ENCODE measurements around the gene COL2A1. TPM values are rescaled to one million over a fixed set of nuclear protein-coding genes. Genes with fewer than 3 reads are reported as not detected.

COL2A1 gene
- total RNA-seq, 2 donors from 2014 or later = 12.4 to 21.0 TPM

DNA sequence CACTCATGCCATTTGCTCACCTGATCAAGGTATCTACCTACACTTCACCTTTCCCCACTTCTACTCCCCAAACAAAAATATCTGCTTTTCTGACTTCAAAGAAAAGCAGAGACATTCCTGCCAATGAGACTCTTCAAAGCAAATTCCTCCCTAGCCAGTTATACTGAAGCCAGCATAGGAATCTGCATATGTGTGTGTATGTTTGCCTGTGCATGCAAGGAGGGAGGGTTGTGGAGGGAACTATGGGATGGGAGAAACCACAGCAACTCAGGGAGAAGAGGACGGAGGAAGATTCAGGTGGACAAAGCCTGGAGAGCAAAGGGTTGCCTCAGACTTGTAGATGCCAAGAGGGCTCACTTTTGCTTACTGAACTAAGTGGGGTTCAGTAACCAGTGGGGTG, 73.1 kb downstream of the COL2A1 start:
- TF ChIP-seq, protein P1, sequence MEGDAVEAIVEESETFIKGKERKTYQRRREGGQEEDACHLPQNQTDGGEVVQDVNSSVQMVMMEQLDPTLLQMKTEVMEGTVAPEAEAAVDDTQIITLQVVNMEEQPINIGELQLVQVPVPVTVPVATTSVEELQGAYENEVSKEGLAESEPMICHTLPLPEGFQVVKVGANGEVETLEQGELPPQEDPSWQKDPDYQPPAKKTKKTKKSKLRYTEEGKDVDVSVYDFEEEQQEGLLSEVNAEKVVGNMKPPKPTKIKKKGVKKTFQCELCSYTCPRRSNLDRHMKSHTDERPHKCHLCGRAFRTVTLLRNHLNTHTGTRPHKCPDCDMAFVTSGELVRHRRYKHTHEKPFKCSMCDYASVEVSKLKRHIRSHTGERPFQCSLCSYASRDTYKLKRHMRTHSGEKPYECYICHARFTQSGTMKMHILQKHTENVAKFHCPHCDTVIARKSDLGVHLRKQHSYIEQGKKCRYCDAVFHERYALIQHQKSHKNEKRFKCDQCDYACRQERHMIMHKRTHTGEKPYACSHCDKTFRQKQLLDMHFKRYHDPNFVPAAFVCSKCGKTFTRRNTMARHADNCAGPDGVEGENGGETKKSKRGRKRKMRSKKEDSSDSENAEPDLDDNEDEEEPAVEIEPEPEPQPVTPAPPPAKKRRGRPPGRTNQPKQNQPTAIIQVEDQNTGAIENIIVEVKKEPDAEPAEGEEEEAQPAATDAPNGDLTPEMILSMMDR (conservative IDR thresholded peaks at IDR 0.05) = no peak
- DNase-seq = peak; percentile 29
- Mint-ChIP-seq H3K27ac (no peak overlapping the region), H3K36me3 (ENCODE audit: low read depth) (no peaks in the 10 kb centered on the region), H3K4me3 (no peak overlapping the region), H3K27me3 (ENCODE audit: insufficient read depth) (peaks cover 51% of the 10 kb centered on the region), H3K9me3 (no peaks in the 10 kb centered on the region), H3K4me1 (no peaks in the 10 kb centered on the region)
- H3K27me3 ChIP-seq (ENCODE audit: control insufficient read depth, insufficient read depth, low read length, poor library complexity, severe bottlenecking) = peaks cover 68% of the 10 kb centered on the region
- no peak overlapping the region for H3K4me3 ChIP-seq (ENCODE audit: low read length)
- 89 to 90% methylated on average over 1 of the region's 1 CpG for WGBS, 2 experiments (ENCODE audit: insufficient coverage in 1 of 2, insufficient read length in 1 of 2)
- no peaks in the 10 kb centered on the region for H3K9me3 ChIP-seq (ENCODE audit: control insufficient read depth, low read length)
- H3K9ac ChIP-seq (ENCODE audit: extremely low read depth, low read length, poor library complexity, severe bottlenecking) = no peak overlapping the region
- no peak overlapping the region for H3K27ac ChIP-seq (ENCODE audit: low read depth, low read length)
- H3K36me3 ChIP-seq (ENCODE audit: control insufficient read depth, insufficient read depth, low read length) = no peaks in the 10 kb centered on the region
- no peaks in the 10 kb centered on the region for H3K4me1 ChIP-seq (ENCODE audit: control insufficient read depth, insufficient read depth, low read length)

DNA sequence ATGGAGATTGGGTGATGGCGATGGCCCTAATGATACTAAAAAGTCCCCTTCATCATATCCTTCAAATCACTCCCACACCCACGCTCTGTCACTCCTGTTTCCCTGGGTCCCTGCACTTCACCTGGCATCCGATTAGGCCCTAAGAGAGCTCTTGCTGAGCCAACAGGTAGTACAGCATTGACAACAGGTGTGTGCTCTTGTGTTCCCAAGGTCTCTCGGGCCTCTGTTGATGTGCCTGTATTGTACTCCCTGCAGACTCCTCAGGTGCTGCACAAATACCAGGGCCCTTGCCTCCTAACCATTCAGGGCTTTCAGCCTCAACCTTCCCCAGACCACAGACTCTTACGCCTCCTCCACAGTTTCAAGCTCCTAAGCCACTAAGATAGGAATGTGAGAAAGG, 73.6 kb downstream of the COL2A1 start:
- TF ChIP-seq, protein P1 (conservative IDR thresholded peaks at IDR 0.05) = no peak
- Histone ChIP-seq H3K4me3 (ENCODE audit: low read length) (no peak overlapping the region), H3K27me3 (ENCODE audit: control insufficient read depth, insufficient read depth, low read length, poor library complexity, severe bottlenecking) (peaks cover 64% of the 10 kb centered on the region), H3K9ac (ENCODE audit: extremely low read depth, low read length, poor library complexity, severe bottlenecking) (no peak overlapping the region), H3K27ac (ENCODE audit: low read depth, low read length) (no peak overlapping the region), H3K36me3 (ENCODE audit: control insufficient read depth, insufficient read depth, low read length) (no peaks in the 10 kb centered on the region), H3K4me1 (ENCODE audit: control insufficient read depth, insufficient read depth, low read length) (no peaks in the 10 kb centered on the region), H3K9me3 (ENCODE audit: control insufficient read depth, low read length) (no peaks in the 10 kb centered on the region)
- Mint-ChIP-seq H3K36me3 (ENCODE audit: low read depth) (no peaks in the 10 kb centered on the region), H3K4me3 (no peak overlapping the region), H3K9me3 (no peaks in the 10 kb centered on the region), H3K27ac (no peak overlapping the region), H3K4me1 (no peaks in the 10 kb centered on the region), H3K27me3 (ENCODE audit: insufficient read depth) (peaks cover 46% of the 10 kb centered on the region)
- WGBS, 2 experiments (ENCODE audit: insufficient coverage in 1 of 2, insufficient read length in 1 of 2) = 80 to 92% methylated on average over 3 to 5 of the region's 5 CpGs
- DNase-seq = peak; percentile 40

DNA sequence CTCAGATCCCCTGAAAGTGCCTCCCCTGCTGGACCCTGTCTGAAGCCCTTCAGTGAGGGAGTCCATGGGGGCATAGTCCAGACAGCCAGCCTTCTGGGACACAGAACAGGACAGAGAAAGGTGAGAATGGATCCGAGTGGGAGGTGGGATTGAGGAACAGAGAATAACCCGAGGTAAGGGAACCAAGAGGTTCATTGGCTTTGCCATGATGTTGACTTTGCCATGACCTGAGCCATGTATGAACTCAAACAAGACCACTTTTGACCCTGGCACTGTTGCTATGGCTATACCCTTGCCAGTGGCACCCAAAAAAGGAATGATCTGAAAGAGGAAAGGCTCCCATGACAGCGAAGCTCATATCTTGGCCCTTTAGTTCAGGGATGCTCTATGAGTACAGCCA, 76.9 kb downstream of the COL2A1 start:
- H3K27ac ChIP-seq (ENCODE audit: low read depth, low read length) = no peak overlapping the region
- no peak overlapping the region for H3K27ac Mint-ChIP-seq
- no peak overlapping the region for H3K4me3 Mint-ChIP-seq
- H3K36me3 Mint-ChIP-seq (ENCODE audit: low read depth) = no peaks in the 10 kb centered on the region
- peaks cover 59% of the 10 kb centered on the region for H3K27me3 Mint-ChIP-seq (ENCODE audit: insufficient read depth)
- no peak overlapping the region for H3K4me3 ChIP-seq (ENCODE audit: low read length)
- no peaks in the 10 kb centered on the region for H3K4me1 Mint-ChIP-seq
- H3K9ac ChIP-seq (ENCODE audit: extremely low read depth, low read length, poor library complexity, severe bottlenecking) = no peak overlapping the region
- TF ChIP-seq, protein P1 (conservative IDR thresholded peaks at IDR 0.05) = no peak
- H3K9me3 ChIP-seq (ENCODE audit: control insufficient read depth, low read length) = no peaks in the 10 kb centered on the region
- no peaks in the 10 kb centered on the region for H3K4me1 ChIP-seq (ENCODE audit: control insufficient read depth, insufficient read depth, low read length)
- peak; percentile 17 for DNase-seq
- H3K27me3 ChIP-seq (ENCODE audit: control insufficient read depth, insufficient read depth, low read length, poor library complexity, severe bottlenecking) = peaks cover 83% of the 10 kb centered on the region
- H3K36me3 ChIP-seq (ENCODE audit: control insufficient read depth, insufficient read depth, low read length) = no peaks in the 10 kb centered on the region
- H3K9me3 Mint-ChIP-seq = no peaks in the 10 kb centered on the region
- WGBS, 2 experiments (ENCODE audit: insufficient coverage in 1 of 2, insufficient read length in 1 of 2) = 77 to 81% methylated on average over 3 of the region's 3 CpGs

Other genes starting within 250 kb of the COL2A1 start
- gene RAPGEF3, start 245.6 kb downstream of the COL2A1 start, total RNA-seq = 10 to 100 TPM; 11.4 to 19.6 TPM
- 10 to 100 TPM; 21.3 to 30.4 TPM for gene SLC48A1, start 231.2 kb downstream of the COL2A1 start, total RNA-seq
- 100 to 1,000 TPM; 146 to 154 TPM for gene HDAC7, start 184.6 kb downstream of the COL2A1 start, total RNA-seq
- gene VDR, start 99.5 kb downstream of the COL2A1 start, total RNA-seq = under 1 TPM in 1 of 2 donors, not detected in 1; 0.04 TPM
- gene TMEM106C, start 40.9 kb downstream of the COL2A1 start, total RNA-seq = 10 to 100 TPM; 17.3 to 61.6 TPM
- gene SENP1, start 101.6 kb upstream of the COL2A1 start, total RNA-seq = 10 to 100 TPM; 30.6 to 39.6 TPM
- 100 to 1,000 TPM in 1 of 2 donors, 10 to 100 TPM in 1; 90.0 to 107 TPM for gene PFKM, start 114.9 kb upstream of the COL2A1 start, total RNA-seq
- gene ASB8, start 153.0 kb upstream of the COL2A1 start, total RNA-seq = 1 to 10 TPM; 7.1 to 9.0 TPM
- not detected for gene CCDC184, start 179.2 kb upstream of the COL2A1 start, total RNA-seq
- gene OR10AD1, start 198.8 kb upstream of the COL2A1 start, total RNA-seq = not detected

Data from endodermal cell (in vitro differentiated cells).